HG02571 (cell line): Measurements from ENCODE around the gene PGRMC1.
A peak's percentile ranks its signal among the peaks of the same experiment; 100 is the strongest.
"Not testable (repeated sequence)": the region's sequence is repeated elsewhere in the genome, so short reads cannot be mapped to it uniquely, and the experiment has no call there.

Experiments used
- ATAC-seq: cut with Tn5 transposase; IDR thresholded peaks from one replicate; pipeline ENCODE4 v1.9.1; 2021; ENCODE audit warnings: mild to moderate bottlenecking, moderate library complexity; ENCODE audit not compliant: unreplicated experiment

PGRMC1 gene

GRCh38 chrX:119231936-119232445 is 4.1 kb upstream of the PGRMC1 start:
- ATAC-seq = no peak

- no peak for ATAC-seq
These were observed 1.0 kb upstream of the PGRMC1 start for GRCh38 chrX:119235051-119235511.

GRCh38 chrX:119236623-119237561 is 807 bp downstream of the PGRMC1 start:
- peak; percentile 32 for ATAC-seq

GRCh38 chrX:119237562-119237942 is 1.5 kb downstream of the PGRMC1 start:
- ATAC-seq = no peak

GRCh38 chrX:119238557-119238956 is 2.5 kb downstream of the PGRMC1 start:
- ATAC-seq = no peak

GRCh38 chrX:119240356-119240755 is 4.3 kb downstream of the PGRMC1 start:
- no peak for ATAC-seq

GRCh38 chrX:119247702-119248101 is 11.6 kb downstream of the PGRMC1 start:
- ATAC-seq = no peak

- no peak for ATAC-seq
These were observed 13.8 kb downstream of the PGRMC1 start for GRCh38 chrX:119249891-119250290.

- ATAC-seq = no peak
These were observed 15.3 kb downstream of the PGRMC1 start for GRCh38 chrX:119251386-119251785.

- ATAC-seq = no peak
These were observed 16.6 kb downstream of the PGRMC1 start for GRCh38 chrX:119252716-119253115.

- no peak for ATAC-seq
These were observed 30.4 kb downstream of the PGRMC1 start for GRCh38 chrX:119266364-119266995.

- ATAC-seq = not testable (repeated sequence)
These were observed 31.0 kb downstream of the PGRMC1 start for GRCh38 chrX:119267115-119267514.

- no peak for ATAC-seq
These were observed 36.9 kb downstream of the PGRMC1 start for GRCh38 chrX:119272882-119273419.

GRCh38 chrX:119273420-119274192 is 37.5 kb downstream of the PGRMC1 start:
- no peak for ATAC-seq

- not testable (repeated sequence) for ATAC-seq
These were observed 46.3 kb downstream of the PGRMC1 start for GRCh38 chrX:119282347-119282746.

GRCh38 chrX:119288890-119289393 is 52.9 kb downstream of the PGRMC1 start:
- no peak for ATAC-seq

- ATAC-seq = no peak
These were observed 54.4 kb downstream of the PGRMC1 start for GRCh38 chrX:119290476-119290875.

GRCh38 chrX:119291246-119291645 is 55.2 kb downstream of the PGRMC1 start:
- not testable (repeated sequence) for ATAC-seq

- ATAC-seq = no peak
These were observed 56.4 kb downstream of the PGRMC1 start for GRCh38 chrX:119292445-119292844.
